Measurements from ENCODE around the gene C2orf68.
A peak's percentile ranks its signal among the peaks of the same experiment; 100 is the strongest.
"Not testable (repeated sequence)": the region's sequence is repeated elsewhere in the genome, so short reads cannot be mapped to it uniquely, and the experiment has no call there.

The C2orf68 gene

GRCh38 chr2:85598594-85599340 is 13.1 kb downstream of the C2orf68 start:
- DNase-seq: no peak

- no peak for DNase-seq
These were observed 14.6 kb downstream of the C2orf68 start for GRCh38 chr2:85597241-85597640.

- DNase-seq: no peak
These were observed 15.3 kb downstream of the C2orf68 start for GRCh38 chr2:85596486-85597143.

- no peak for DNase-seq
These were observed 15.9 kb downstream of the C2orf68 start for GRCh38 chr2:85596026-85596333.

- peak; percentile 97 for DNase-seq
These were observed 16.4 kb downstream of the C2orf68 start, which contains the start of gene RNF181 for GRCh38 chr2:85595301-85596025. RNF181 (plus strand) TSS chr2:85595745; CDS start chr2:85595764, 19 bp downstream.

GRCh38 chr2:85594715-85595300 is 17.1 kb downstream of the C2orf68 start:
- no peak for DNase-seq

- no peak for DNase-seq
These were observed 18.8 kb downstream of the C2orf68 start for GRCh38 chr2:85593023-85593422.

- DNase-seq: not testable (repeated sequence)
These were observed 19.6 kb downstream of the C2orf68 start for GRCh38 chr2:85592299-85592698.

- DNase-seq: no peak
These were observed 20.3 kb downstream of the C2orf68 start for GRCh38 chr2:85591563-85591962.

GRCh38 chr2:85590950-85591349 is 20.9 kb downstream of the C2orf68 start:
- no peak for DNase-seq

- peak; percentile 56 for DNase-seq
These were observed 21.7 kb downstream of the C2orf68 start for GRCh38 chr2:85589982-85590791.

- DNase-seq: no peak
These were observed 22.7 kb downstream of the C2orf68 start for GRCh38 chr2:85589181-85589580.

GRCh38 chr2:85588645-85589044 is 23.2 kb downstream of the C2orf68 start:
- no peak for DNase-seq

GRCh38 chr2:85588236-85588635 is 23.6 kb downstream of the C2orf68 start:
- DNase-seq: no peak

GRCh38 chr2:85585781-85586105 is 26.1 kb downstream of the C2orf68 start:
- DNase-seq: no peak

- no peak for DNase-seq
These were observed 26.7 kb downstream of the C2orf68 start for GRCh38 chr2:85584857-85585780.

- DNase-seq: no peak
These were observed 27.5 kb downstream of the C2orf68 start, which contains the start of gene VAMP5 for GRCh38 chr2:85584354-85584856. VAMP5 (plus strand) TSS chr2:85584431; CDS start chr2:85584491, 60 bp downstream.

GRCh38 chr2:85583667-85584353 is 28.1 kb downstream of the C2orf68 start:
- no peak for DNase-seq

GRCh38 chr2:85582492-85582891 is 29.4 kb downstream of the C2orf68 start:
- DNase-seq: no peak

- no peak for DNase-seq
These were observed 31.7 kb downstream of the C2orf68 start for GRCh38 chr2:85580206-85580605.

All from GDM1 (cell line).